Pancreas (tissue), 10 donors: ENCODE results near the gene CST5. TPM values are rescaled to one million over a fixed set of nuclear protein-coding genes. Genes with fewer than 3 reads are reported as not detected.
"Not testable (repeated sequence)": the region's sequence is repeated elsewhere in the genome, so short reads cannot be mapped to it uniquely, and the experiment has no call there.

ENCODE experiments used
- ATAC-seq, 4 donors: fragments of 200-7000 bp; cut with Tn5 transposase; one replicate each; pipeline versions ENCODE4 v1.8.0 to v1.9.1; 2020; ENCODE audit warnings: mild to moderate bottlenecking in 4 of 4, moderate library complexity in 4 of 4
- DNase-seq, 6 donors: peaks; one replicate each; pipeline ENCODE4 v3.0.0-alpha.2; 2020
- FAIRE-seq: peaks from 2 replicates; lab custom pipeline; 2012; peaks lifted over from hg19 to GRCh38; lab: Jason Lieb, UNC
- H3K27ac ChIP-seq, 4 donors: fragments of 200-600 bp; sonication (generic); 1 replicate in 3 of 4; 2 replicates in 1 of 4; pipeline versions ENCODE4 v1.5.0 to v1.8.0; 2020
- H3K27me3 ChIP-seq, 4 donors: fragments of 200-600 bp; one replicate each; pipeline ENCODE4 v1.8.0; 2021
- H3K36me3 ChIP-seq, 3 donors: fragments of 200-600 bp; sonication (generic) in 1 of 3; one replicate each; pipeline versions ENCODE4 v1.5.0 to v1.8.0; 2020 to 2021
- H3K4me1 ChIP-seq, 3 donors: fragments of 200-600 bp; one replicate each; pipeline ENCODE4 v1.8.0; 2021
- H3K4me3 ChIP-seq, 4 donors: fragments of 200-600 bp; sonication (generic) in 2 of 4; one replicate each; pipeline versions ENCODE4 v1.5.0 to v1.8.0; 2020 to 2021
- H3K9me3 ChIP-seq, 4 donors: fragments of 200-600 bp; one replicate each; pipeline ENCODE4 v1.8.0; 2021
- CTCF ChIP-seq, 4 donors: fragments of 200-600 bp; sonication (generic) in 3 of 4; IDR thresholded peaks; one replicate each; pipeline versions ENCODE4 v1.5.0 to v1.8.0; 2021; ENCODE audit warnings: antibody characterized with exemption in 4 of 4
- WGBS, 2 donors: extraction: QIAGEN DNeasy Blood & Tissue Kit; methylation state at CpG; one replicate each; pipeline ENCODE4 v1.1.7; 2013; 5-methylcytosine and 5-hydroxymethylcytosine counted together
- intact Hi-C, 3 donors: fragments of 100-400 bp; cut with DNase I; formaldehyde crosslinking; loops; one replicate each; pipeline versions ENCODE4 v1.11.1 to v1.14.2; 2022
- polyA plus RNA-seq, 2 donors: library from polyadenylated mRNA; stranded (reverse); fragments of 200-250 nt; gene quantifications; one replicate each; pipeline ENCODE4 v1.2.3, GENCODE V29; 2013
- total RNA-seq, 6 donors: library from RNA; stranded (reverse); fragmentation: NEBNext Ultra II Directional in 4 of 6; extraction: Animal tissue kit (Norgen Biotek cat#: 25700) in 4 of 6; gene quantifications; one replicate each; pipeline versions ENCODE4 v1.2.1 to v1.2.4, GENCODE V29; 2021 to 2023
- donor health status: healthy with polysubstance abuse.
- donor health status: DM: no; HTN: no; CAD: no; lungs with moderate emphysema.
- donor health status: DM: no; HTN: no; CAD: no.
- donor health status: control.
- donor health status: control.
- donor health status: Bipolar disorder and iron deficiency.
- donor health status: DM: yes; HTN: yes; CAD: no.
- donor health status: DM: no; HTN: no; CAD: no.
- donor health status: DM: no; HTN: no; CAD: no.
- donor health status: DM: yes; HTN: yes; CAD: no.

Gene CST5
- total and polyA plus RNA-seq, 8 donors: 0.23 to 0.63 (median 0.46) TPM; not detected in 3

GRCh38 chr20:23869520-23869919 is 10.0 kb downstream of the CST5 start:
- Histone ChIP-seq H3K27me3 (no peaks in the 10 kb centered on the region), H3K9me3 (no peaks in the 10 kb centered on the region), H3K4me3 (no peak overlapping the region), H3K36me3 (no peaks in the 10 kb centered on the region), H3K4me1 (no peaks in the 10 kb centered on the region), H3K27ac (no peak overlapping the region)
- ATAC-seq: no peak
- intact Hi-C loops: no loop called here
- no peak for TF ChIP-seq CTCF (IDR thresholded peaks at IDR 0.05)
- WGBS, 2 donors: 56 to 61% methylated on average over 2 of the region's 2 CpGs
- DNase-seq: no peak
- no peak for FAIRE-seq

- intact Hi-C loops: no loop called here
- Histone ChIP-seq H3K4me3 (no peak overlapping the region), H3K9me3 (no peaks in the 10 kb centered on the region), H3K4me1 (no peaks in the 10 kb centered on the region), H3K27ac (no peak overlapping the region), H3K27me3 (no peaks in the 10 kb centered on the region), H3K36me3 (no peaks in the 10 kb centered on the region)
- no peak for TF ChIP-seq CTCF (IDR thresholded peaks at IDR 0.05)
- 30 to 33% methylated on average over 5 of the region's 5 CpGs for WGBS, 2 donors
- ATAC-seq (no peak), DNase-seq (no peak), FAIRE-seq (no peak)
Measured at GRCh38 chr20:23868321-23868720, 11.2 kb downstream of the CST5 start.

GRCh38 chr20:23867152-23867776 is 12.3 kb downstream of the CST5 start:
- intact Hi-C loops: no loop called here
- DNase-seq: no peak
- FAIRE-seq: no peak
- Histone ChIP-seq H3K4me1 (no peaks in the 10 kb centered on the region), H3K4me3 (no peak overlapping the region), H3K9me3 (no peaks in the 10 kb centered on the region), H3K27me3 (no peaks in the 10 kb centered on the region), H3K36me3 (no peaks in the 10 kb centered on the region), H3K27ac (no peak overlapping the region)
- ATAC-seq: no peak
- 37 to 42% methylated on average over 9 of the region's 9 CpGs for WGBS, 2 donors
- TF ChIP-seq CTCF (IDR thresholded peaks at IDR 0.05): no peak

- H3K4me3 ChIP-seq, H3K9me3 ChIP-seq, H3K4me1 ChIP-seq, intact Hi-C loops, H3K27me3 ChIP-seq, H3K36me3 ChIP-seq, H3K27ac ChIP-seq, FAIRE-seq, ATAC-seq, DNase-seq: not testable (repeated sequence)
- WGBS, 2 donors: 47 to 59% methylated on average over 9 of the region's 10 CpGs
Measured at GRCh38 chr20:23860771-23861170, 18.8 kb downstream of the CST5 start.

GRCh38 chr20:23857962-23858595 is 21.5 kb downstream of the CST5 start:
- H3K27me3 ChIP-seq: no peaks in the 10 kb centered on the region
- H3K4me3 ChIP-seq: no peak overlapping the region
- DNase-seq (no peak), FAIRE-seq (no peak), ATAC-seq (no peak)
- H3K36me3 ChIP-seq: no peaks in the 10 kb centered on the region
- intact Hi-C loops: no loop called here
- H3K9me3 ChIP-seq: no peaks in the 10 kb centered on the region
- no peaks in the 10 kb centered on the region for H3K4me1 ChIP-seq
- TF ChIP-seq CTCF (IDR thresholded peaks at IDR 0.05): no peak
- WGBS, 2 donors: 46 to 51% methylated on average over 8 to 9 of the region's 9 CpGs
- no peak overlapping the region for H3K27ac ChIP-seq
